GM21447 (cell line): Measurements from ENCODE around the gene KLHL26.
A peak's percentile ranks its signal among the peaks of the same experiment; 100 is the strongest.

Source experiments
- ATAC-seq: cut with Tn5 transposase; IDR thresholded peaks from one replicate; pipeline ENCODE4 v1.9.1; 2021; ENCODE audit not compliant: unreplicated experiment

KLHL26 gene

GRCh38 chr19:18612772-18613588 is 23.8 kb upstream of the KLHL26 start, which contains the start of gene TMEM59L:
Gene TMEM59L (plus strand): TSS chr19:18612870. CDS start chr19:18612959, 89 bp downstream.
- ATAC-seq = no peak

- no peak for ATAC-seq
Observed at GRCh38 chr19:18613589-18614234, 23.1 kb upstream of the KLHL26 start.

- no peak for ATAC-seq
Observed at GRCh38 chr19:18616023-18616422, 20.8 kb upstream of the KLHL26 start.

- ATAC-seq = no peak
Observed at GRCh38 chr19:18617562-18617961, 19.3 kb upstream of the KLHL26 start.

GRCh38 chr19:18618236-18618635 is 18.6 kb upstream of the KLHL26 start:
- ATAC-seq = no peak

- no peak for ATAC-seq
Observed at GRCh38 chr19:18620311-18620710, 16.5 kb upstream of the KLHL26 start.

GRCh38 chr19:18620902-18621301 is 15.9 kb upstream of the KLHL26 start:
- no peak for ATAC-seq

- ATAC-seq = no peak
Observed at GRCh38 chr19:18626906-18627305, 9.9 kb upstream of the KLHL26 start.

GRCh38 chr19:18629166-18630088 is 7.4 kb upstream of the KLHL26 start:
- no peak for ATAC-seq

- no peak for ATAC-seq
Observed at GRCh38 chr19:18633321-18633720, 3.5 kb upstream of the KLHL26 start.

- no peak for ATAC-seq
Observed at GRCh38 chr19:18634612-18635297, 2.1 kb upstream of the KLHL26 start.

GRCh38 chr19:18635831-18636182 is 1.0 kb upstream of the KLHL26 start:
- no peak for ATAC-seq

- peak; percentile 85 for ATAC-seq
Observed at GRCh38 chr19:18636183-18636968, 452 bp upstream of the KLHL26 start.

GRCh38 chr19:18637673-18638630 is 1.1 kb downstream of the KLHL26 start:
- ATAC-seq = no peak

GRCh38 chr19:18639706-18640243 is 2.9 kb downstream of the KLHL26 start:
- no peak for ATAC-seq

GRCh38 chr19:18644196-18645034 is 7.6 kb downstream of the KLHL26 start:
- ATAC-seq = no peak

- no peak for ATAC-seq
Observed at GRCh38 chr19:18645035-18645511, 8.2 kb downstream of the KLHL26 start.
